Brain microvascular endothelial cell (primary cell): ENCODE measurements around the gene TNS4.

Source experiments
- DNase-seq: peaks from one replicate; pipeline ENCODE4 v3.0.0-alpha.2; 2020
- H3K27ac ChIP-seq: fragments of 250-450 bp; sonication (Bioruptor Pico); 2 replicates; pipeline ENCODE4 v1.5.1; 2020; ENCODE audit warnings: mild to moderate bottlenecking, moderate library complexity
- H3K27me3 ChIP-seq: fragments of 250-450 bp; sonication (Bioruptor Pico); replicated peaks from 2 replicates; pipeline ENCODE4 v1.5.1; 2020; ENCODE audit warnings: mild to moderate bottlenecking
- H3K36me3 ChIP-seq: fragments of 250-450 bp; sonication (Bioruptor Pico); replicated peaks from 2 replicates; pipeline ENCODE4 v1.5.1; 2020; ENCODE audit warnings: mild to moderate bottlenecking
- H3K4me3 ChIP-seq: 2 replicates; pipeline ENCODE4 v1.5.1; 2011; ENCODE audit warnings: low read depth, mild to moderate bottlenecking, control low read depth, low read length, moderate library complexity
- CTCF ChIP-seq: IDR thresholded peaks from 2 replicates; pipeline ENCODE4 v1.5.1; 2011; ENCODE audit warnings: low read depth, mild to moderate bottlenecking, moderate library complexity, low read length, control low read depth, inconsistent platforms; ENCODE audit errors: missing control alignments
- in situ Hi-C: cut with HindIII; loops from 2 replicates; pipeline ENCODE4 v1.10.0; 2017; ENCODE audit warnings: low sequenced_read_pairs, low pct_ligation_motif_present

Gene TNS4

DNA sequence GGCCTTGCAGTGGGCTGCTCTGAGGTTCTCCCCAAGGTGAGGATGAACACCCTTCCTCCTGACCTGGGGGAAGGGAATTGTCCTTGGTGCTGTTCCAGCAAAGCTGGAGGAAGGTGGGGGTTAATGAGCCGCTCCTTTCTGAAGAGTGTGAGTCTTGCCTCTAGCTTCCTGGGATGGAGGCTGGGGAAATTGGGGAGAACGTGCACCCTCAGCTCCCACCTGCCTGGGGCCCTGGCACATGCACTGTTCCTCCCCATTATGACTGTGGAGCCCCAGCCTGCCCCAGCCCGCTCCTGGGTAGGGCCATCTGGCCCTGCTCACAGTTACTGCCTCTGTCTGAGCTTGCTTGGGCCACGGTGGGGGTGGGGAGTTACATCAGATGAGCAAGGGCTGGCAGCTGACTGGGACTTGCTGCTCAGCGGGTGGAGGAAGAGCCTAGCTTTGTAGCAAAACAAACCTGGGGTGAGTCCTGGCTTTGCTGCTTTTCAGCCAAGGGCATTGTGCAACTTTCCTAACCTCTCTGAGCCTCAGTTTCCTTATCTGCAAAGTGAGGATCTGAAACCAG, 11.1 kb downstream of the TNS4 start:
- H3K27ac ChIP-seq = peak overlapping the region; percentile 22
- H3K4me3 ChIP-seq = no peak overlapping the region
- in situ Hi-C loops = no loop called here
- H3K36me3 ChIP-seq = no peaks in the 10 kb centered on the region
- TF ChIP-seq CTCF = no peak
- DNase-seq = peak; percentile 64
- H3K27me3 ChIP-seq = no peaks in the 10 kb centered on the region

- H3K36me3 ChIP-seq = no peaks in the 10 kb centered on the region
- in situ Hi-C loops = no loop called here
- H3K4me3 ChIP-seq = no peak overlapping the region
- H3K27me3 ChIP-seq = no peaks in the 10 kb centered on the region
- no peak for DNase-seq
- peak overlapping the region; percentile 100 for H3K27ac ChIP-seq
- TF ChIP-seq CTCF = no peak
Measured at GRCh38 chr17:40487371-40488020, 13.9 kb downstream of the TNS4 start.

- H3K27me3 ChIP-seq = no peaks in the 10 kb centered on the region
- in situ Hi-C loops = no loop called here
- peak; percentile 77 for DNase-seq
- H3K36me3 ChIP-seq = no peaks in the 10 kb centered on the region
- peak overlapping the region; percentile 100 for H3K27ac ChIP-seq
- H3K4me3 ChIP-seq = no peak overlapping the region
- TF ChIP-seq CTCF = no peak
Measured at GRCh38 chr17:40486522-40487370, 14.7 kb downstream of the TNS4 start.

DNA sequence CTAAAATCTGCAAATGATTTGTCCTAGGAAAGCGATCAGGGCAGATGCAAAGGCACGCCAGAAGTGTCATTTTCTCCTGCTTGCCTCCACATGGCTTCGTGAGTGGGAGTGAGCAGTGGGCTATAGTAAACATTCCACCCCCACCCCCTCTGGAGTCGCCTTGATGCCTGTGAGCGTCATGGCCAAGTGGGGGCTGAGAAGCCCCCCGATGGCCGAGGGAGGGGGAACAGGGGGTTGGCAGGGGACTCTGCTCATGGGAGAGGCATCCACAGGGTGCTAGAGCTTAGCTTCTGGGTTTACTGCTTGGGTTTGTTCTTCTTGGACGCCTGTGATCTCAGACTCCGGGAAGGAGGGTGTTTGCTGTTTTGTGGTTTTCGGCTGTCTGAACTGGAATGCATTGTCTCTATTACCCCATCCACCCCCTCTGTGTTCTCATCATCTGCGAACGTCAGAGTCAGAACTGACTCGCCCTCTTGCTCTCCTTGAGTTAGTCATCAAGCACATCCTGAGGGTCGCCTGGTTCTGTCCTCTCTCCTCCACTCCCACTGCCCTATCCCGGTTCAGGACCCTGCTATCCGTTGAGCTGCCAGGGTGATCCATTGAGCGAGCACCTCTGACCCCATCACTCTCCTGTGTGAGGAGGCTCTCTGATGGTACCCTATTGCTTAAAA, 15.4 kb downstream of the TNS4 start:
- H3K27ac ChIP-seq = peak overlapping the region; percentile 100
- no peak for TF ChIP-seq CTCF
- in situ Hi-C loops = no loop called here
- no peaks in the 10 kb centered on the region for H3K27me3 ChIP-seq
- no peaks in the 10 kb centered on the region for H3K36me3 ChIP-seq
- H3K4me3 ChIP-seq = no peak overlapping the region
- DNase-seq = peak; percentile 99

- TF ChIP-seq CTCF = no peak
- in situ Hi-C loops = no loop called here
- Histone ChIP-seq H3K4me3 (no peak overlapping the region), H3K36me3 (no peaks in the 10 kb centered on the region), H3K27me3 (no peaks in the 10 kb centered on the region), H3K27ac (peak overlapping the region; percentile 100)
- DNase-seq = no peak
Measured at GRCh38 chr17:40484973-40485530, 16.4 kb downstream of the TNS4 start.
